GM12878 (cell line): Measurements from ENCODE around the gene SPOP. TPM values are rescaled to one million over a fixed set of nuclear protein-coding genes. Genes with fewer than 3 reads are reported as not detected.
A peak's percentile ranks its signal among the peaks of the same experiment; 100 is the strongest.

Experiments
- ATAC-seq: fragments of 200-7000 bp; cut with Tn5 transposase; 3 replicates; pipeline ENCODE4 v1.9.1; 2020; ENCODE audit warnings: mild to moderate bottlenecking, moderate library complexity
- BruUV-seq: library from RNA; stranded (reverse); fragments of 400-500 nt; replicated peaks from 2 replicates; lab custom pipeline; 2021; lab: Mats Ljungman, UMichigan
- CTCF ChIA-PET: fragments of 300-600 bp; sonication (Branson Sonifier 250); formaldehyde crosslinking; extraction: SDS; loops from one replicate; lab custom pipeline; 2021; ENCODE audit warnings: inconsistent platforms; lab: Yijun Ruan, JAX
- POLR2A ChIA-PET: fragments of 350-600 bp; formaldehyde crosslinking; extraction: SDS; loops from one replicate; lab custom pipeline; 2021; ENCODE audit warnings: inconsistent platforms; lab: Charles Lee
- RAD21 ChIA-PET: fragments of 300-600 bp; sonication (Branson Sonifier 250); formaldehyde crosslinking; loops from one replicate; lab custom pipeline; 2023; ENCODE audit warnings: antibody characterized with exemption; ENCODE audit not compliant: unreplicated experiment; lab: Charles Lee
- SMC1A ChIA-PET: fragments of 300-600 bp; sonication (Branson Sonifier 250); formaldehyde crosslinking; loops from one replicate; lab custom pipeline; 2023; ENCODE audit not compliant: unreplicated experiment, uncharacterized antibody; lab: Charles Lee
- DNase-seq: peaks from one replicate; pipeline ENCODE4 v3.0.0-alpha.2; 2011; ENCODE audit warnings: low read depth, low spot score
- FAIRE-seq: peaks from 3 replicates; lab custom pipeline; 2011; peaks lifted over from hg19 to GRCh38; lab: Jason Lieb, UNC
- H2AFZ ChIP-seq: 2 replicates; pipeline ENCODE4 v1.6.0; 2011; ENCODE audit warnings: low read depth, low read length, control low read depth; ENCODE audit not compliant: control insufficient read depth
- H3K27ac ChIP-seq: 2 replicates; pipeline ENCODE4 v1.5.1; 2011; ENCODE audit warnings: control low read depth; ENCODE audit not compliant: control insufficient read depth, insufficient read depth
- H3K27me3 ChIP-seq, 2 experiments: replicated peaks in 1 of 2; 2 replicates each; pipeline versions ENCODE4 v1.6.0 to v1.6.1; 2011; ENCODE audit warnings: low read length in 1 of 2; ENCODE audit not compliant: control insufficient read depth in 2 of 2, insufficient read depth in 2 of 2
- H3K36me3 ChIP-seq, 2 experiments: 2 replicates each; pipeline ENCODE4 v1.5.1; 2011; ENCODE audit warnings: low read length in 1 of 2; ENCODE audit not compliant: control insufficient read depth in 2 of 2, insufficient read depth in 2 of 2
- H3K4me1 ChIP-seq: 2 replicates; pipeline ENCODE4 v1.6.1; 2011; ENCODE audit warnings: mild to moderate bottlenecking, low read length, moderate library complexity, mixed read lengths; ENCODE audit not compliant: control insufficient read depth, insufficient read depth
- H3K4me2 ChIP-seq: 2 replicates; pipeline ENCODE4 v1.6.0; 2011; ENCODE audit warnings: control low read depth; ENCODE audit not compliant: control insufficient read depth, insufficient read depth
- H3K4me3 ChIP-seq: fragments of 200-600 bp; sonication (generic); 2 replicates; pipeline ENCODE4 v1.5.1; 2016
- H3K79me2 ChIP-seq: 2 replicates; pipeline ENCODE4 v1.6.0; 2011; ENCODE audit warnings: low read length; ENCODE audit not compliant: control insufficient read depth, insufficient read depth
- H3K9ac ChIP-seq: 2 replicates; pipeline ENCODE4 v1.8.0; 2011; ENCODE audit warnings: low read length, control low read depth, mixed read lengths; ENCODE audit not compliant: control insufficient read depth, insufficient read depth
- H3K9me3 ChIP-seq: replicated peaks from 3 replicates; pipeline ENCODE4 v1.5.1; 2011; ENCODE audit warnings: mild to moderate bottlenecking, low read length; ENCODE audit not compliant: control insufficient read depth, insufficient read depth
- H4K20me1 ChIP-seq: 2 replicates; pipeline ENCODE4 v1.6.0; 2011; ENCODE audit not compliant: control insufficient read depth, insufficient read depth
- CREB1 ChIP-seq: IDR thresholded peaks from 2 replicates; pipeline ENCODE4 v1.6.1; 2012; ENCODE audit warnings: low read depth, mild to moderate bottlenecking, inconsistent platforms
- CTCF ChIP-seq, 3 experiments: IDR thresholded peaks in 2 of 3; conservative IDR thresholded peaks in 1 of 3; 2 replicates each; pipeline ENCODE4 v1.5.1; 2011; ENCODE audit warnings: low read depth in 3 of 3, low read length in 3 of 3, mild to moderate bottlenecking in 3 of 3, control low read depth in 2 of 3, moderate library complexity in 2 of 3, inconsistent platforms in 1 of 3, mixed read lengths in 1 of 3; ENCODE audit not compliant: control insufficient read depth in 2 of 3, insufficient read depth in 1 of 3; ENCODE audit errors: extremely low read depth in 1 of 3
- CUX1 ChIP-seq: IDR thresholded peaks from 2 replicates; pipeline ENCODE4 v1.6.1; 2012; ENCODE audit warnings: improper control_type of control experiment, low read depth, low read length; ENCODE audit not compliant: insufficient replicate concordance
- MEF2A ChIP-seq: IDR thresholded peaks from 2 replicates; pipeline ENCODE4 v1.6.1; 2011; ENCODE audit warnings: low read depth, mild to moderate bottlenecking, low read length, moderate library complexity; ENCODE audit not compliant: insufficient read depth
- PML ChIP-seq: IDR thresholded peaks from 2 replicates; pipeline ENCODE4 v1.6.1; 2012; ENCODE audit warnings: low read length, inconsistent platforms
- RAD21 ChIP-seq: IDR thresholded peaks from 2 replicates; pipeline ENCODE4 v1.6.1; 2011; ENCODE audit warnings: mild to moderate bottlenecking, low read depth, low read length, moderate library complexity; ENCODE audit not compliant: insufficient read depth
- SMAD1 ChIP-seq: fragments of 450-650 bp; IDR thresholded peaks from 2 replicates; pipeline ENCODE4 v1.6.1; 2018; ENCODE audit warnings: mild to moderate bottlenecking, low read depth; ENCODE audit not compliant: partially characterized antibody
- SMC3 ChIP-seq: IDR thresholded peaks from 2 replicates; pipeline ENCODE4 v1.6.1; 2011; ENCODE audit warnings: low read length, improper control_type of control experiment, borderline replicate concordance
- SPI1 ChIP-seq: IDR thresholded peaks from 2 replicates; pipeline ENCODE4 v1.6.1; 2011; ENCODE audit warnings: low read depth, mild to moderate bottlenecking, low read length, moderate library complexity, borderline replicate concordance; ENCODE audit not compliant: insufficient read depth
- TAF1 ChIP-seq: IDR thresholded peaks from 2 replicates; pipeline ENCODE4 v1.6.1; 2011; ENCODE audit warnings: mild to moderate bottlenecking, low read depth, low read length, borderline replicate concordance
- YY1 ChIP-seq: IDR thresholded peaks from 2 replicates; pipeline ENCODE4 v1.6.1; 2011; ENCODE audit warnings: low read depth, mild to moderate bottlenecking, low read length
- ZSCAN29 ChIP-seq: fragments of 450-650 bp; IDR thresholded peaks from 2 replicates; pipeline ENCODE4 v1.6.1; 2017; ENCODE audit warnings: mild to moderate bottlenecking, moderate library complexity
- WGBS: methylation state at CpG from one replicate; pipeline ENCODE4 v1.1.6; 2016; ENCODE audit warnings: low lambda C conversion rate; ENCODE audit not compliant: insufficient replicate concordance, insufficient coverage; ENCODE audit errors: missing lambda C conversion rate; 5-methylcytosine and 5-hydroxymethylcytosine counted together
- in situ Hi-C: fragments of 300-500 bp; cut with MboI; formaldehyde crosslinking; loops from 9 replicates; pipeline ENCODE4 v1.14.3; 2018; ENCODE audit warnings: mixed read lengths
- intact Hi-C: fragments of 100-400 bp; cut with micrococcal nuclease; formaldehyde crosslinking; loops from one replicate; pipeline ENCODE4 v1.14.2; 2022; ENCODE audit not compliant: unreplicated experiment
- polyA plus RNA-seq, 11 experiments: library from polyadenylated mRNA; depleted of rRNA in 4 of 11; unstranded in 6 of 11; stranded (reverse) in 5 of 11; fragments of >200 nt; fragmentation: Nextera tagmentation in 4 of 11; fragmentation: Illumina TruSeq in 1 of 11; extraction: Ambion mirVana in 4 of 11; extraction: Trizol in 1 of 11; gene quantifications; 1 replicate in 1 of 11; 2 replicates in 10 of 11; pipeline versions ENCODE4 v1.2.1 to v1.2.3, GENCODE V29; 2011 to 2016; ENCODE audit warnings: inconsistent platforms in 2 of 11, missing spikeins in 2 of 11, low read depth in 1 of 11
- total RNA-seq, 4 experiments: library from RNA; depleted of rRNA in 3 of 4; stranded (reverse); fragments of >200 nt in 3 of 4; fragmentation: Illumina TruSeq in 1 of 4; extraction: Trizol in 1 of 4; gene quantifications; 2 replicates each; pipeline versions ENCODE4 v1.2.1 to v1.2.3, GENCODE V29; 2013 to 2021

Gene SPOP
- total and polyA plus RNA-seq, 10 of the 15 experiments (the other 5 are each of a cell fraction or from before 2014, with no cell fraction given) = 35.1 to 80.4 (median 44.7) TPM

- no peaks in the 10 kb centered on the region for H3K27me3 ChIP-seq
- ChIA-PET POLR2A (interaction anchor here (0.6 to 2.4 kb wide), 7 partner anchors 19 to 128 kb away, joined by 3 to 12 read pairs (median 6); partner anchors contain the start of gene NXPH3), RAD21 (interaction anchor here (1.1 to 5.7 kb wide), 16 partner anchors 10 to 303 kb away, joined by 3 to 70 read pairs (median 12); partner anchors contain the start of genes KAT7, NXPH3 and SLC35B1), CTCF (interaction anchor here (0.6 to 21.7 kb wide), 26 partner anchors 8 to 304 kb away, joined by 3 to 483 read pairs (median 7); partner anchors contain the start of genes KAT7, NXPH3 and SLC35B1), SMC1A (interaction anchor here (0.7 to 10.0 kb wide), 23 partner anchors 8 to 260 kb away, joined by 3 to 121 read pairs (median 6); partner anchors contain the start of gene SLC35B1)
- peak overlapping the region; percentile 41; the same call in 1 of the 2 replicates for H3K4me2 ChIP-seq
- peak; percentile 71 for ATAC-seq
- no peaks in the 10 kb centered on the region for H3K9me3 ChIP-seq
- no peaks in the 10 kb centered on the region for H4K20me1 ChIP-seq
- H3K9ac ChIP-seq = no peak overlapping the region
- no peak overlapping the region for H3K4me3 ChIP-seq
- H3K27ac ChIP-seq = no peak overlapping the region
- 34% methylated on average over 16 of the region's 16 CpGs for WGBS
- intact Hi-C loops = loop anchor here (1.0 to 10.0 kb wide), 2 partner anchors 80 to 125 kb away; no protein-coding TSS in a partner anchor
- peaks cover 17% of the 10 kb centered on the region for H3K4me1 ChIP-seq
- no peak for DNase-seq
- H3K79me2 ChIP-seq = no peaks in the 10 kb centered on the region
- TF ChIP-seq CUX1 (no peak), SPI1 (peak; percentile 59; the same call in 1 of the 2 replicates), SMAD1 (no peak), TAF1 (no peak), CREB1 (no peak), CTCF (IDR thresholded peaks at IDR 0.05 in 2 of 3, conservative IDR thresholded peaks at IDR 0.05 in 1 of 3; ENCODE audit: control insufficient read depth in 2 of 3, extremely low read depth in 1 of 3, insufficient read depth in 1 of 3, low read depth in 3 of 3, low read length in 3 of 3) (peak; percentile 75 to 95 (median 93)), MEF2A (0 out of 2 replicates have a peak, but pooled peaks have one; percentile 30), YY1 (0 out of 2 replicates have a peak, but pooled peaks have one; percentile 54), SMC3 (peak; percentile 96), ZSCAN29 (no peak), PML (peak; percentile 2; the same call in 1 of the 2 replicates), RAD21 (peak; percentile 98)
- in situ Hi-C loops = loop anchor here (5.0 kb wide), 2 partner anchors 123 to 288 kb away; no protein-coding TSS in a partner anchor
- H3K36me3 ChIP-seq = peaks cover 0 to 3% of the 10 kb centered on the region in 2 experiments; a peak in 2 of 4 replicates
- H2AFZ ChIP-seq = no peak overlapping the region; the same call in 1 of the 2 replicates
- peak; percentile 83 for FAIRE-seq
- no TSS peak for BruUV-seq
Observed at GRCh38 chr17:49694847-49695697, 17.2 kb upstream of the SPOP start.
